Stimulated activated CD8-positive, alpha-beta memory T cell treated with anti-CD3 and anti-CD28 coated beads, Interleukin-4, amount 100 ng/mL, for 24 hours (primary cell): ENCODE results near the gene PRLR.
"Not testable (repeated sequence)": the region's sequence is repeated elsewhere in the genome, so short reads cannot be mapped to it uniquely, and the experiment has no call there.

Experiments used
- DNase-seq: peaks from one replicate; pipeline ENCODE4 v3.0.0-alpha.2; 2020; ENCODE audit warnings: low read depth

Gene PRLR

DNA sequence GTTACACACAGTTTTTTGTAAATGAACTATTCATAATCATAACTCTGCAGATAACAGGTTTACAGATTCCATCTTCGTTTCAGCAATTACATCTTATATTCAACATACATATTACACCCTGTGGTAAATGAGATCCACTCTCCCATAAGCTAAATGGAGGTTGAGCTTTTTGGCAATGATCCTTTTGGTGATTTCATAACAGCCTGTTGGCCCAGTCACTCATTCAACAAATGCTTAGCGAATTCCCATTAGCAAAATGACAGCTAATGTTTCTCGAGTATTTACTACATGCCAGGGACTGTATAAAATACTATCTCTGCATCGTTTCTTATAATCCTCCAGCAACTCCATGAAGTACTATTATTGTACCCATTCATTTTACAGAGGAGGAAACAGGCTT lies 157.1 kb downstream of the PRLR start:
- DNase-seq, result no peak

DNA sequence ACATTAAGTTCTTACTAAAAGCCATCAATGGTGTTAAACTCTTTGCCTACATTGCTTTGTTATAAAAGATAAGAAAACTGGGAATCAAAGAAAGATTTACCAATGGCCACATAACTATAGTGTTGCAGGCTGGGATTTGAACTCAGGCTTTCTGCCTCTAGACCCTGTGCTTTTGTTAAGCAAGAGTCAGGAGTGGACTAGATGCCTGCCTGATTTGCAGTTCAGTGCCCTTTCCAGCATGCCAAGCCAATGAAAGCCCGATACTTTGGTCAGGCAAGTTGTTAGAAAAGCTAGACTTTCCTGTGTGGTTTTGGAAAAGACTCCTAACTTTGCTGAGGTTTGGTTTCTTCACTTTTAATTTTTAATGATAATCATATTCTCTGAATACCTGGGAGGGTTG lies 161.1 kb downstream of the PRLR start:
- no peak for DNase-seq

DNA sequence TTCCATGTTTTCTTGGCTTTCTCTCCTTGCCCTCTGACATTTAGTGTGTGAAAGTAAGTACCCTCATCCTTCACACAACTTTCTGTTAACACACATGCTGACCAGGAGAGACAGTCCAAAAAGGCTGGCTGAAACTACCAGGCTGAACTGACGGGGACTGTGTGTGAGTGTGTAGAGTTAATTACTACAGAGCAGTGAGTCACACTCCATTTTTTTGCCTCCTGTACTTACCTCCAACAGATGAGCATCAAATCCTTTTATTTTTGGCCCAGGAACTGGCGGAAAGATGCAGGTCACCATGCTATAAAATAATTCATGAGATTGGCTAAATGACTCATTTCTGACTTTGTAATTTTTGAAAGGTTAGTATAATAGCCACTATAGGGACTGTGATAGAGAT lies 162.3 kb downstream of the PRLR start:
- no peak for DNase-seq

DNA sequence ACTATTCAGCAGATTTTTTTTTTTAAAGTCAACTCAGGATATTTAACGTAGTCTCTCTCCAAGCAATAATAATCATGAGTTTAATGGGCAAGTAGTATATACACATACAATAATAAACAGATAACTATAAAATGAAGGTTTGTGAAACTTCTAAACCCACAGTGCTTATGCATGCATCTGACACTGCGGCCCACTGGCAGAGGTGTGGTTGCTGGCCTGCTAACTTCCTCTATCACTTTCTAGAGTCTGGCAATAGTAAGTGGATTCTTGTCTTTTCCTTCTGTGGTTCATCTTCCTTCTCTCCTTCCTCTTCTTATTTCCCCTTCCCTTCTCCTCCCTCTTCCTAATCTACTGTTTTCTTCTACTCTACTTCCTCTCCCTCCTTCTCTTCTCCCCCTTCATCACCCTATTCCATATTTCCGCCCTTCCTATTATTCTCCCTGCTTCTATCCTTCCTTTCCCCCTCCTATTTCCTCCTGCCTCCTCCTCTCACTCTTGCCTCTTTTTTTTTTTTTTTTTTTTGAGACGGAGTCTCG lies 164.0 kb downstream of the PRLR start:
- DNase-seq, result no peak

DNA sequence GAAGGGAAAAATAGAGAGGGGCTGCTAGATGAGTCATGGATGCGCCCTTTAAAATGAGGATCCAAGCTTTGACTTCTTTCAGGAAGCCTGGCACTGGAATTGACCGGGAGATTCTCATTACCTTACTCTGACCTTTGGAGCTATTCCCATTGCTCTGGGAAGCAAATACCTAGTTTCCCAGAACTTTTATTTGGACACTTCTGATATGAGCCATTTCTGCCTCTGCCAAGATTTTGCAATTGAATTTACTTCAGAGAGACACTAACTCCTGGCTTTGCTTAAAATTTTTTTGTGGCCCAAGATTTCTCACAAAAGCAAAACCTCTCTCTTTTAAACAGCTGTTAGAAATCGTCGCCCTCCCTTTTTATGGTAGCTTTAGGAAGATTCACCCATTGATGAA lies 166.9 kb downstream of the PRLR start:
- no peak for DNase-seq

DNA sequence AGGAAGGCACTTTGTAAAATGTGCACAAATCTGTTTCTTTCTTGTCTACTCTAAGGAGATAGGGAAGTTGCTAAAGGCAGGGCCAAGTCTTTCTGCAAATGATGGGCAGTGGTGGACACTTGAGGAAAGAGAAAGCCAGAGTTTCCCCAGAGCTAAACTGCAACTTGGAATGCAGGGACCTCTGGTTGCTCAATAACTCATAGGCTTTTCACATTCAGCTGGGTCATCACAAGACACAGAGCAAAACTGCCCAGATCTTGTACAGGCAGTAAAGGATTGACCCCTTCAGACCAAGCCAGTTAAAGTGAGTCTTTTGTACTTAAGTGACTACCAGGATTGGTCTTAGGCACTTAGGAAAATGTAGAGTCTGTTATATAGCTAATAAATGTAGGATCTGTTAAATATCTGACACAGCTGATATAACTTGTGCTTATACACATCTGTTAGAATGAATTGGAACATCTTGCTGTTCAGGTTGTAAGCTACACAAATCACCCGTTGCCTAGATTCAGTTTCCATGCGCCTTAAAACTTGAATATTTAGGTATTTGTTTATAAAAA lies 169.0 kb downstream of the PRLR start:
- no peak for DNase-seq

DNA sequence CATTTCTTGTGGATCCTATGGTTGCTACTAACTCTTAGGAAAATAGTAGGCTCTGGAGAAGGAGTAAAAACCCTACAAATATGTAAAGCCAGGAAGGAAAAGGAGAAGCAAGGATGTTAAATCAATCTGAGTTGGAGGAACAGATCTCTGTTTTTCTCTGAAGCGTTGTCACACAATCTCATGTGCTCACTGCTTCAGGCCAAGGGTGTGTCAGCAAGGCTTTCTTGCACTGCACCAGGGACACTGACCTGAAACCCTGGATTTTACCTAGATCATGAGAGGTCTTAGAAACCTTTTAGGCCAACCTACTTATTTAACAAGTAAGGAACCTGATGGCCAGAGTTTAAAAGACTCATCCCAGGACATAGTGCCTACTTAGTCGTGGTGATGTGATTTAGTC lies 170.1 kb downstream of the PRLR start:
- DNase-seq, result no peak

DNA sequence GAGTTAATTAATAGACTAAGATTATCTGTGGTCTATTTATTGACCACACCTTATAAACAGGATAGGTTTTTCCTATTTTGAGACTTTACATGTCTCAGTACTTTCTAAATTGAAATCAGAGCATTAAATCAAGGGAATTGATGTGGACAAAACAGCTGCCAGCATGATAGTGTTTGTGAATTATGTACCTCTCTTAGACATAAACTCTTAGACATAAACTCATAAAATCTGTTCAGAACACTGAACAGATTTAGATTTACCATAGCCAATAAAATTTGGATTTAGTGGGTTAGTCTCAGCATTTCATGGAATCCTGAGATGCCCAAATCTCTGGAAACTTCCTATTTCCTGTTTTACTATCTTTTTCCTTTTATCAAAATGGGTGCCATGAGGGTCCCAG lies 171.0 kb downstream of the PRLR start:
- DNase-seq, result no peak

DNA sequence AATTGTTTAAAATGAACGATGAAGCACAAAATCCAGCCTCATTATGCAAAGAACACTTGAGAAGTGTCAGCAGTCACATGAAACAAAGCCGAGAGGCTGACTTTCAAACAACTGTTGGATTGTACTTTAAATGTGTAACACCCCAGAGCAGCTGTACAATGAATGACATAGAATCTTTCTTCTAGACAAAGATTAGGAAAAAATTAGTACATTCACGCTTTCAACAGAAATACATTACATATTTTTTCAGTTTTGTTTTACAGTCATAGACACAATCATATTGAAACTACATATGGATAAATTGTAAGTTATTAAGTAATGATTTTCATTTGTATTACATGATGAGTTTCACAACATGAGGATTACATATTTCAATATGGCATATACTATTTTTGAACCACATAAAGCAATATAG lies 171.9 kb downstream of the PRLR start:
- DNase-seq, result no peak

DNA sequence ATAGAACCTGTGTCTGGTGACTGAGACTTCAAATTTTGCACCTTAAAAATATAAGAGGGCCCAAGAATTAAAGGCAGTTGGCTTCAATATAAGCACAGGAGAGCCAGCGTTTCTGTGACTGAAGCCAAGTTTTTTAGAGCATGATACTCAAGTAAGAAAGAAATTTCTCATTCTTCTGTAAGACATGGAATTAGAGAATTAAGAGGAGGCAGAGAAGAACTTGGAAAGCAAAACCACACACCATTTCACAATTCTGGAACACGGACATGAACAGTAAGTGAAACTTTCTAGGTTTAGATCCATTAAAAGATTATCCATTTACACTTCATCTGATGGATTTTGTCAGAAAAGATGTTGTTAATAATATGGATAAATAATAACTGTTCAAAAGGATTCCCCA lies 173.6 kb downstream of the PRLR start:
- DNase-seq, result no peak

DNA sequence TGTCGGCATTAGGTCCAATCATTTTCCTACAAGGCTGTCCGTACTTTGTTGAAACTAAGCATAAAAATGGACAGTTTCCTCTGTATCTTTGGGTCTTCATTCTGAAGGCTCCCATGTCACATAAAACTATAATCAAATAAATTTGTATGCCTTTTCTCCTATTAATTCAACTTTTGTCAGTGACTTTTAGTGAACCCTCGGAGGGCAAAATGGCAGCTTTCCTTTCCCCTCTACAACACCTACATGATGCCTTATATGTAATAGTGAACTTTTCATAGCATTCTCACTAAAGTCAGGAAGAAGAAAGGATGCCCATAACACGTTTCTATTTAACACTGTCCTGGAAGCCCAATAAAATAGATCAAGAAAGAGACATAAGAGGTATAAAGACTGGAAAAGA lies 177.4 kb downstream of the PRLR start:
- no peak for DNase-seq

DNA sequence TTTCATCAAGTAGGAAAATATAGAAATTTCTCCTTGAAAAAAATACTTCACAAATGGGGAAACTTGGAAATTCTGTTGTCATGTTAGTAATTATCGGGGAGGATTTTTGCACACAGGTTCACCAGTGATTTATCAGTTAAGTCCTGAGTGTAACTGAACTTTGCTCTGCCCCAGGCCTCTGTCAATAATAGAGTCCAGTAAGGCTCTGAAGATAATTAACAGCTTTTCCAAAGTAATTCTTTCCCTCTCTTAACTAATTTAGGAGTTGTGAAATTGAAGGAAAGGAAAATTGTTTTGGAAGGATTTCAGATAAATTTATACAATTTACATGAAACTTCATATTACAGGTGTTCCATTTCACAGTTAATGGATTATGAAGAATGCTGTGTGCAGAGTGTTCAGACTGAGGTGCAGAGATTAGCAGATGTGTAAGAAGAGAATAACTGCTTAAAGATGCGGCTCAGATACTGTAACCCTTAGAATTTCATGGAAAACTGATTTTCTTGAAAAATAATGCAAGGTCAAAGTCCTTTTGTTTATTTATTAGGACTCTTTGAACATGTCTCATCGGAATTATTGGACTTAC lies 179.7 kb downstream of the PRLR start:
- DNase-seq, result no peak

DNA sequence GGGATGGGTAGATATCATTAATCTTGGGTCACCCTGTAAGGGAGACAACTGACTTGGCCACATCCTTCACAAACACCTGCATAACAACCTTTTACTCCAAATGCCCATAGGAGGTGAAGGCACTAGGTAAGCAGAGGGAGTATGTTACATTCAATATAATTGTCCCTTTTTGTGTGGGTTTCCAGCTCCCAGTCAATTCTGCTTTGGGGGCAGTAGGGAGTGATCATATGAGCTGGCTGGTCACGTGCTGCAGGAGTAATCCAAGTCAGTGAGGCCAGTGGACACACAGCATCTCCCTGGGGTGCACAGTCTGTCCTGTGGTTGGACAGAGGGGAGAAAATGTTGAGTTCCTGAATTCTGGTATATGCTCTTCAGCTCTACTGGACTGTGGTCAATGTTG lies 181.4 kb downstream of the PRLR start:
- no peak for DNase-seq

DNA sequence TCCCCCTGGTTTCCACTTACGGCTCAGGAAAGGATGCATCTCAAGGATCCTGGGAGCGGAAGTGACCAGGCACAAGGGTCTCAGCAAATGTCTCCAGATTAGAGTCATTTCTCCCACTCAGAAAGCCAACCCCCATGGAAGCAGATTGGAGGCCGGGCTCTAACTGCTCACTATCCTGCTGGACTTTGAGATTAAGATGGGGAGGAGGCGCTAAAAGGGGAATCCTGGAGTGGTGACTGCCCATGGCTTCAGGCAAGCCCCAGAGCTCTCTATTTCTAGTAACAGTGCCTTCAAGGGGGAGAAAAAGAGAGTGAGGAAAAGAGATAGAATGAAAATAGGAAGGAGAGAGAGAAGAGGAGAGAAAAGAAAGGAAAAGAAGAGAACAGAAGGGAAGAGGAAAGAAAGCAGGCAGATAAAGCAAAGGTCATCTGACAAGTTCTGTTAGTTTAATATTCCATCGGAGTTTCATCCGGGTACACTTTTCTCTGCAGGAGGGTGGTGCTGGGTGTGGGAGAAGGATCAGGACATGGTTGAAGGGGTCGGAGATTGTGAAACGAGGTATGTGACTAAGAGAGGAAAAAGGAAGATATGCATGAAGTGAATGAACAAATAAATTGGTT lies 182.4 kb downstream of the PRLR start, which contains the start of gene AGXT2:
Gene AGXT2 (minus strand): TSS at position 165 of the 620 bp plus-strand sequence. CDS start 57 bp downstream, at position 108.
- DNase-seq, result no peak

DNA sequence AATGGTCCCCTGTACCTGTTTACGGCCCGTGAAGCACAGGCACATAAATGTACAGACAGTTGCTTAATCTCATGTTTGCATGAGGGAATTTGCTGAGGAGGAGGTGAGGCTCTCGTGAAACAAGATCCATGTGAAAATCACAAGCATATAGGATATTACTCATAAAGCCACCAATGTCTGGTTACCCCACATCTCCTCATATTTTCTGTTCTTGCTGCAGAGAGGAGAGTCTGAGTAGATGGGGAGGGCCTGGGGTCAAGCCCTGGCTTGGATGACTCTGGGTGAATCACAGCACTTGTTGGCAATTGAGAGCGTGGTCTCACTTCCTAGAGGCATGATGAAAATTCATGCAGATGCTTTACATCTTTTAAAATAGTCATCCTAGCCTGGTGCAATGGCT lies 183.5 kb downstream of the PRLR start:
- DNase-seq, result no peak

DNA sequence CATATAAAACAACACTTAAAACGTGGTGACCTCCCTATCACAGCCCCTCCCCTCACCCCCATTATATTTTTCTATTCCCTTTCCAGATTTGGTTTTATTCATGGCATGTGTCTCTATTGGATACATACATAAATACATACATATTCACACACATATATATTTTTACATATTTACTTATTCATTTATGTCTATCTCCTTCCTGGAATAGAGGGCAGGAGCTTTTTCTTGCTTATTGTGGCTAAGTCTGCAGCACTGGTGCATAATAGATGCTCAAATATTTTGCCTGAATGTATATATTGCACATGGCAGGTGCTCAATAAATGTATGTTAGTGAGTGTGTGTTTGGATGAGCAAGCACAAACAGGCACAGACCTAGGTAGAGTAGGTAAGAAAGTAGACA lies 185.0 kb downstream of the PRLR start:
- DNase-seq, result no peak

DNA sequence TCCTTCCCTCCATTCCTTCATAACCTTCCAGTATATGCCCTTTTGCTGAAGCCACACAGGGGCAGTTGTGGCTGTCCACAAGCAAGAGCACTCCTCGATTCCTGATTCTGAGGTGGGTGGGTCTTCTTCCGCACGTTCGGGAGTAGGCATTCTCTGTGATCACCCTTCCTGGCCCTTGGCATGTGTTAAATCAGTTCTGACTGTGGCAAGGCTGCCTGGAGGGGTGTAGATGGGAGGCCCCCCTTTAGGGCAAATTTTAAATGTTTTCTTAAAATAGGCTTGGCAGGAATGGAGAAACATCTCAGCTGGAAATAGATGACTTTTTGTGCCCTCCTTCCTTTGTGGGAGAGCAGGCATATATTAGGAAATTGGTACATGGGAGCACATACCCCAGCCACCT lies 185.6 kb downstream of the PRLR start:
- no peak for DNase-seq

DNA sequence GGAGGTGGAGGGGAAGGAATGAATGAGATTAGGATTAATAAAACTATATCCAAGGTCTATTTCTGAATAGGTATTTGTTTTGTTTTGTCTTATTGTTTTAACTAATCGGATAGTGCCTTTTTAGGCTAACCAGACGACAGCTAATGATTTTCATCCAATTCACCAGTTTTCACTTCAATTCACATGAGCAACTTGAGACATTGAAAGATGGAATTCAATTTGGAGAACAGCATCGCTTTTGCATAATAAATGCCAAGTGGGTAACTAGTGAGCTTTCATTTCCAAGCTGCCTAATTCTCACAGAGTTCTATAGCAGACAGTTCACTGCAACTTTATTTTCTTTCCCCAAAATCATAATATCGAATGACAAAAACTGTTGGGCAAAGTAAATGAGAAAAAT lies 187.5 kb downstream of the PRLR start:
- DNase-seq, result no peak

DNA sequence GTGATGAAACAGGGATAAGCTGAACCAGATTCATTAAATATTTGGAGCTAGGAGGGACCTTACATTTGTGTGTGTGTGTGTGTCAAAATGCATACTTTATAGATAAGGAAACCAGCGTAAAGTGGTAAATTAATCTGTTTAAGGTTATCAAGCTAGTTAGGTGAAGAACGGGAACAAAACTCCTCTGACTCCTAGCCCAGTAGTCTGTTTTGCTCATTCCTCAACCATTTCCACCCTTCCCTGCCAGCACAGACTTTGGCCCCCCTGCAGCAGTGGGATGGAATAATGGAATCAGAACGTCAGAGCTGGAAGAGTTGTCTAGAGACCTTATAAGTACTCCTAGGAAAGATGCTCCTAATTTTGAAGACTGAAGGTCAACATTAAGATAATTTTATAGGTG lies 189.0 kb downstream of the PRLR start:
- DNase-seq, result no peak

DNA sequence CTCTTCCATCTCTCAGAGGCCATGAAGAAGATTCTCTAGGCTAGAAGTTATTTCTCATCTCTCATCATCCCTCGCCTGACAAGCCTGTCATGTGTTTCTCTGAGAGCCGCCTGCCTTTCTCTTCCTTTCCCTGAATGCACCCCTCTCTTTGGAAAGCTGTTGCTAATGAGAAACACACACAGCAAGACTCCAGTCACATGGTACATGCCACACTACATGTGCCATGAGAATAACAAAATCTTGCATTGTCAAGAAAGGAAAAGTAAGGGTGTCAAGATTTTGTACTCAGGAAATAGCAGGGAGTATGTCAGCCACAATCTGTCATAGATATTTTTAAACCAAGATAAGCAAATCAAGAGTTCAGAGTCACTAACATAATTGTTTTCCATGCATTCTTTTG lies 191.4 kb downstream of the PRLR start:
- no peak for DNase-seq

DNA sequence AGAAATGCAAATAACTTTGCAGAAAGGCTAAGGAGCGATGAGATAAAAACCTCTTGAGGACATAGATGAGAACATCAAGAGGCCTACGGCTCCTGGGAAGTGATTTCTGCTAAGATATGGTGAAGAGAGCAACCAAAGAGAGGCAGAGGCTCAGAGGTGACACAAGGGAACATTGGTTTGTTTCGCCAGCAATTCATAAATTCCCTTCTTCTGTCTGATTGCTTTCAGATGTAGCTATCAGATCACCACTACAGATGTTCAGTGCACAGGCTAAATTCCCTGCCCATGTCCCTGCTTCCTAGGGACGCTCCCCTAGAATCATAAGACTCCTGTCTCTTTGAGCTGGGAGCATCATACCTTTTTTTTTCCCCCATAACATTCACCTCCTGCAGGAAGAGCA lies 193.8 kb downstream of the PRLR start:
- DNase-seq, result no peak

DNA sequence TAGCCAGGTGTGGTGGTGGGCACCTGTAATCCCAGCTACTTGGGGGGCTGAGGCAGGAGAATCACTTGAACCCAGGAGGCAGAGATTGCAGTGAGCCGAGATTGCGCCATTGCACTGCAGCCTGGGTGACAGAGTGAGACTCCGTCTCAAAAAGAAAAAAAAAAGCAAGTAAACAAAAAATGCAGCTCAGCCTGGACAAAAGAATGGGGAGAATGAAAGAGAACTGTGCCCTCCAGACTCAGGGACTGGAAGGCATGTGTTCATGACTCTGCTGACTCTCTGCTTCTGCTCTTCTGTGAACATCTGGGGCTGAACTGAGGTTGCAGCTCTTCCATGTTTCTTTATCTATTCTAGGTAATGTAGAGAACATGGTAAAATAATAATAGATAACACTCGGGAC lies 194.4 kb downstream of the PRLR start:
- DNase-seq, result not testable (repeated sequence)

DNA sequence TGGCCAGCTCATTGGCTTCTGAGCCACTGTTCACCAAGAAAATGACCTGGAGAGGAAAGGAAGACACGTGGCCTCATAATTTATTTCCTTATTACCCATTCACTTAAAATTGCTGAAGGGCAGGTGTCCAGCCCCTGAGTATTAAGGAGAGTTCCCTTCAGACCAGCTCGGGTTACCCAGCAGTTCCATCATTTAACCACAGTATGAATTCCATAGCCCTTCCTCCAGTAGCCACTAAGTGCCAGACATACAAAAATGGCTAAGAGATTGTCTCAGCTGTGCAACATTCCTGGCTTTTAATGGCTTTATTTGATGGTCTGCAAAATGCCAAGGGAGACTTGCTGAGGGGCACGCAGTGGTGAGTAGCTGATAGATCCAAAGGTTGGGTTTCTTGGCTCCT lies 195.0 kb downstream of the PRLR start:
- DNase-seq, result no peak

DNA sequence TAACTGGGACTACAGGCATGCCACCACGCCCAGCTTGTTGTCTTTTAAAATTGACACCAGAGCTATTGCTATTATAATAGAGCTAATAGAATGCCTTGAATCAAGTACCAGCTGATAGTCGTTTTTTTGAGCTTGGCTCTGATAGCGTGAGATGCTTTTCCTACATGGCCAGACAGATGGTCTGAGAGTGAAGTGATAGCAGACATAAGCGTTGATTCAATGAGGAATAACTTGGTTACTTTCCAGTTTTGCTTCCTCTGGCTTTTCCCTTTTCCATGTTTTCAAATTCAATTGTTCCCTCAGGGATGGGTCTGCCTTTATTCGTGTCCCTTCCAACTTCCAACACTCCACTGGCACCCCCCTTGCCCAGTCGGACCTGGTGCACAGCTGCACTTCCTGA lies 197.9 kb downstream of the PRLR start:
- no peak for DNase-seq
